Urothelium cell line (cell line): Measurements from ENCODE around the gene ANGPTL2.
A peak's percentile ranks its signal among the peaks of the same experiment; 100 is the strongest.
"Not testable (repeated sequence)": the region's sequence is repeated elsewhere in the genome, so short reads cannot be mapped to it uniquely, and the experiment has no call there.

Experiments used
- DNase-seq: peaks from one replicate; pipeline ENCODE4 v3.0.0; 2011; ENCODE audit warnings: low spot score, mixed read lengths
- FAIRE-seq: peaks from 2 replicates; lab custom pipeline; 2011; peaks lifted over from hg19 to GRCh38; lab: Jason Lieb, UNC

Gene ANGPTL2, protein sequence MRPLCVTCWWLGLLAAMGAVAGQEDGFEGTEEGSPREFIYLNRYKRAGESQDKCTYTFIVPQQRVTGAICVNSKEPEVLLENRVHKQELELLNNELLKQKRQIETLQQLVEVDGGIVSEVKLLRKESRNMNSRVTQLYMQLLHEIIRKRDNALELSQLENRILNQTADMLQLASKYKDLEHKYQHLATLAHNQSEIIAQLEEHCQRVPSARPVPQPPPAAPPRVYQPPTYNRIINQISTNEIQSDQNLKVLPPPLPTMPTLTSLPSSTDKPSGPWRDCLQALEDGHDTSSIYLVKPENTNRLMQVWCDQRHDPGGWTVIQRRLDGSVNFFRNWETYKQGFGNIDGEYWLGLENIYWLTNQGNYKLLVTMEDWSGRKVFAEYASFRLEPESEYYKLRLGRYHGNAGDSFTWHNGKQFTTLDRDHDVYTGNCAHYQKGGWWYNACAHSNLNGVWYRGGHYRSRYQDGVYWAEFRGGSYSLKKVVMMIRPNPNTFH

DNA sequence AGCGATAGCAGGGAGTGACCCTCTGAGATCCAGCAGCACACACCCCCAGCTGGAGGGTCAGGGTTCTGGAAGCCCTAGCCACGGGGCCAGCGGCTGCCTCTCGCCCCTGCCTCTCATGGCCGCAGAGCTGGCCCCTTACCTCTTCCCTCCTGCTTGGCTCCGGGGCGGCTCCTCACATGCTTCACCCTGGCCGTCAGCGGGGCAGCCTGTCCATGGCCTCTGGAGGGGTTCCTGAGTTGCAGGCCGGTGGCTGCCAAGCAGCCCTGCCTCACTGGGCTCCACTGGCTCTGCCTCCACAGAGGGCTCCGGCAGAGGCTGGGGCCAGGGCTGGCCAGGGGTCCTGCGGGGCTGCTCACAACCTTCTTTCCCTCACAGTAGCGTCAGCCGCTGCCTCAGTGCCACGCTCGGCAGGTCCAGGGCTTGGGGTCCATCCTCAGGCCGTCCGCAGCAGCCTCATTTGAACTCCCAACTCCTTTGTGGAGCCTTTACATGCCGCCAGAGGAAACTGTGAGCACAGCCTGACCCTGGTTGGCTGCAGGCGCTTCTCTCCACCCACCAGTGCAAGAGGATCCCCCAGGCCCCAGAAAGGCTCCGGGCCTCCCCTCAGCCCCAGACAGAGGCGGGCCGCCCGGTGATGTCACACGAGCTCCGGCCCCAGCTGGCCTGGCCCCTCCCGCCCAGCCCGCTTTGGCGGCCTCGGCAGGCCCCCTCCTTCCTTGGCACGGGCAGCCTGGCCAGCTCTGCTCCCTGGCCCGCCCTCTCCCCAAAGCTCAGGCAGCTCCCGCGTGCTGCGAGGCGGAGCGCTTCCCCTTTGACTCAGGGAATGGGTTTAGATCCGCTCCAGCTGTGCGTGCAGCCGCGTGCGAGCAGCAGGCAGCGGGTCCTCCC, at the start of gene ANGPTL2:
TSS of gene ANGPTL2 (minus strand) at position 460 of the 888 bp plus-strand sequence. CDS start 13,904 bp downstream, outside the sequence.
- FAIRE-seq: peak; percentile 71
- DNase-seq: peak; percentile 86

DNA sequence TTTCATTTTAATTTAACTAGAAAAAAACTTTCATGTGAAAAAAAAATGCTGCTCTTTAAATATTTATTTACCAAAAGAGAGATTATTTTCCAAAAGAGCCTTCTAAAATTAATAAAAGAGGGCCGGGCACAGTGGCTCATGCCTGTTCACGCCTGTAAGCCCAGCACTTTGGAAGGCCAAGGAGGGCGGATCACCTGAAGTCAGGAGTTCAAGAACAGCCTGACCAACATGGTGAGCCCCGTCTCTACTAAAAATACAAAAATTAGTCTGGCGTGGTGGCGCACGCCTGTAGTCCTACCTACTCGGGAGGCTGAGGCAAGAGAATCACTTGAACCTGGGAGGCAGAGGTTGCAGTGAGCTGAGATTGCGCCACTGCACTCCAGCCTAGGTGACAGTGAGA, 48.9 kb upstream of the ANGPTL2 start:
- not testable (repeated sequence) for FAIRE-seq, DNase-seq

DNA sequence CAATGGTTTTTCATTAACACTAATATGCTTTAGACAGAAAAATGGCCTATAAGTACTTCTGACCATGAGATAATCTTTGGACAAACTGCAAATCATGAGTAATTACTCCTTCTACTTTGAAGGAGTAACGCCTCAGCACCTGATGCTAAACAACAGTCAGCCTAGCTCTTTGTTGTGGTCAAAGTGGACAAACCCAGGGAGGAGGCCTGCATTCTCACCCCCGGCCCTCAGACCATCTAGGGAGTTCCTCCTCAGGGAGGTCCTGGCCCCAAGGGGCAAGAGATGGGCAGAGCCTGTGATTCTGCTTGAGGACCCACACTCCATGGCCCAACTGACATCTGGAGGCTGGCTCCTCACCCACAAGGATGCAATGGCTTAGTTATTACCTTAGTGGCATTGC, 48.2 kb upstream of the ANGPTL2 start:
- no peak for FAIRE-seq
- no peak for DNase-seq

DNA sequence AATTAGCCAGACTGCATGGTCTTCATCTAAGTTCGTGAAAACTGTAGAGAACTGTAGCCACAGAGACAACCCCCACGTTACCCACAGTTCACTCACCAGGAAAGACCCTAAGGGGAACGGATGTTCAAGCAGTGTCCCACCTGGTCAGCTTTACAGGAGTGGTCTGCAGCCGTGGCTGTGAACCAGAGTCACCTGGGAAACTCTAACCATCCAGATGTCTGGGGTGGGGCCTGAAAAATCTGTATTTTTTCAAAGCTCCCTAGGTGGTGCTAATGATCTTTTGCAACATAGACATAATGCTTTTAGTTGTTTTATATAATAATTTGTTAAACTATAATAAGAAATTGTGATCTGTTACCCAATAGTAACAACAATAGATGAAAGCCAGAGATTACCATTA, 47.7 kb upstream of the ANGPTL2 start:
- DNase-seq (no peak), FAIRE-seq (no peak)

DNA sequence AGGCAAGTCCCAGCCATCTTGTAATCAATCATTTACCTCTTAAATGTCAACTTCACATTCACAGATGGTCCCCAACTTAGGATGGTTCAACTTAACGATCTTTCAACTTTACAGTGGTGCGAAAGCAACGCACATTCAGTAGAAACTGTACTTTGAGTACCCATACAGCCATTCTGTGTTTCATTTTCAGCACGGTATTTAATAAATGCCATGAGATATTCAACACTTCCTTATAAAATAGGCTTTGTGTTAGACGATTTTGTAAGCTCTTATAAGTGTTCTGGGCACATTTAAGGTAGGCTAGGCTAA, 47.1 kb upstream of the ANGPTL2 start:
- no peak for DNase-seq
- no peak for FAIRE-seq

DNA sequence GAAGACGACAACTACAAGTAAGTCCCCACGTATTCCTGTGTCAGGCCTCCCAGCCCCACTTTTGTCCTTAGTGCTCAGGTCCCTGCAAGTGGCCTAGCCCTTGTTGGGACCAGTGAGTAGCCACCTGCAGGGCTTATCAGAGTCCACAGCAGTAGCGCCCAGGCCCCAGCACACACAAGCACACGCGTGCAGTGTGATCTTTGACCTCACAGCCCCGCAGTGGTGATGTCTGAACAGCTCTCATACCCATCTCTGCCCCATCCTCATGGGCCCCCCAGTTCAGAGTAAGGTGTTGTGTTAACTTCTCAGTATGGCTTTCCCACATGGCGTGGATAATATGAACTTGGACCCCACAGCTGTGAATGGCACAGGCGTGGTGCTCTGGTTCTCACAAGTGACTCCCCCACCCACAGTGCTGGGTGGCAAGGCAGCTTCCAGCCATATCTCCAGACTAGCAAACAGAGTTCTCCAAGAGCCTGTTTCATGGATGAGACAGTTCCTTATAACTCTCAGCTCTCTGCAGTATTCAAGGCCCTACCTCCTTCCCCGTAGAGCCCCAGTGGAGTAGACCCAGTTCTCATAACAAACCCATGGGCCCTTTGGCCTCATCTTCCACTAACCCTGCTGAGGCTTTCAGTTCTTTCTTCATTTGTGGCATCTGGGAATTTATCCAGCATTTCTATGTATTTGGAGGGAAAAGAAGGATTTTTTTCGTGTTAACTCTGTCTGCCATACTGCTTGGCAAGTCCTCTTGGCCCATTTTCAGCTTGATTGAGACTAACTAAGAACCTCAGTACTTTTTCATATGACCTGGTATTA, 46.5 kb upstream of the ANGPTL2 start:
- no peak for FAIRE-seq
- no peak for DNase-seq

DNA sequence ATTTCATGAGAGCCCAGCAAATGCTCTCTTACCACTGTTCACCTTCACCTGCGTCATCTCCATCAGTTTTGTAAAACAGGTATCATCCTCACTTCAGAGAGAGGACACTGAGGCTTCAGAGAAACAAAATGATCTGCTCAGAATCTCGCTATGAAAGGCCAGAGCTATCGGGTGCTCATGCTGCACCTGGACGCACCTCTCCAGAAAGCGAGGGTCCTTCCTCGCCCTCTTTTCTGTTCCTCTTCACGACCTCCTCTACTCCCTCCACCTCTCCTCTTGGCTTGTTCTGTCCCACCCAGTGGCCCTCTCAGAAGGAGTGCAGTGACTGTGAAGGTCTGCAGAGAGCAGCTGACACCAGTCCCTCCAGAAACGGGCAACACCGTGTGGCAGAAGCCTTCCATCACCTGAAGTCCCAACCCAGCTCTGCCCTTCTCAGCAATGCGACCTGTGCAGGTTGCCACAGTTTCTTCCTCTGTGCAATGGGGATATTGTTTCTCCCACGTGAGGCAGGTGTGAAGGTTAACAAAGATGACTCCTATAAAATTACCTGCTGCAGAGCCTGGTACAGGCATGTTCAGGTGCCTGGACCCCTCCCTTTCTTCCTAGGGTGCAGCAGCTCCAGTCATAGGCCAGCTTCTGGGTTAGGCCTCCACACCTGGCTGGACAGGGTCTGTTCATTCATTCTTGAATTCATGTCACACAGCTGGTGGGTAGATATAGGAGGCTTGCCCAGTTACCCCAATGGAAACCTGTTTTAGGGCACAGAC, 45.3 kb upstream of the ANGPTL2 start:
- no peak for DNase-seq
- no peak for FAIRE-seq

DNA sequence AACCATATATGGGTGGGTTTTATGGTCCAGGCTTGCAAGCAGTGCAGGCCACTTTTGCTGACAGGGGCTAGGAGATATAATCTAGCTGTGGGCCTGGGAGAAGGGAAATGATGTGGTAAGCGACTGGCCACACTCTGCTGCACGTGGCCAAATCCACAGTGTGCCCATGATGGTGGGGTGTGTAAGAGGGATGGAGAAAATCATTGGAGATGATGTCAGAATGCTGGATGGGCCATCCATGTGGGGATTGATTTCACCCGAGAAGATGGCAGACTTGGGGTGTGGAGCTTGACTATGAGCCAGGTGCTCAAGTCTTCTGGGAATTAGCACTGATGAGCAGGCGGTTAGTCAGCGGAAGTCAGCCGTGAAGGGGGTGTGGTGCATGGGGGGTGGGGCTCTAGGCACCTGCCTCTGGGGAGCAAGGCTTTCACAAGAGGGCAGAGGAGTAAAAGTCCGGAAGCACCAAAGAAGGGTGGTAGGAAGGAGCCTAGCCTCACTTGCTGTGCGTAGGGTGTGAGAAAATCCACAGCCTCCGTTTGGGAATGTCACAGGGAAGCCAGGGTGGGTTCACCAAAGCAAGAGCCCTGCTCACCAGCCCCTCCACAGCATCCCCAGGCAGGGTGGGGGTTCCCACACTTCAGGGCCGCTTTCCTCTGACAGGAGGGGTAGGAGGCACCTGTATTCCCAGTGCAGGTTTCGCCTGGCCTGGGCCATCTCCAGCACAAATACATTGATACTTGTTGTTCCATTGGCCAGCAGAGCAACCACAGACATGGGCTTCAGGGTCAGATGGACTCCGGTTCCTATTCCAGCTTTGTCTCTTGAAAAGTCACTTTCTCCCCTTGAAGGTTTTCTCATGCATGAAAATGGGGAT, 44.5 kb upstream of the ANGPTL2 start:
- FAIRE-seq (no peak), DNase-seq (peak; percentile 60)

DNA sequence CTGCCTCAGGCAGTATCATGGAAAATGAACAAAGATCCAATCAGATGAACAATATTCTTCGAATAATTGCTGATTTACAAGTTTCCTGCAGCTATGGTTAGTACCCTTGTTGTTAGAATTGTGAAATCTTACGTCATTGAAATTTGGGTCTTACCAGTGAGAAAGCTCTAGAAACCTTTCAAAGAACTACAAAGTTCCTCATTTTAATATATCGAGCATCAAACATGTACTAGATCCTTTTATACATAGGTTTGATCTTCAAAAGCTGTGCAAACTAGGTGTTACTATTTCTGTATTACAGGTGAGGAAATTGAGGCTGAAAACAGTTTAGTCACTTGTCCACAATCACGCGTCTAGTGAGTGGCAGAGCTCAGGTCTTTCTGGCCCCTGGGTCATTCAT, 43.7 kb upstream of the ANGPTL2 start:
- FAIRE-seq: no peak
- no peak for DNase-seq

DNA sequence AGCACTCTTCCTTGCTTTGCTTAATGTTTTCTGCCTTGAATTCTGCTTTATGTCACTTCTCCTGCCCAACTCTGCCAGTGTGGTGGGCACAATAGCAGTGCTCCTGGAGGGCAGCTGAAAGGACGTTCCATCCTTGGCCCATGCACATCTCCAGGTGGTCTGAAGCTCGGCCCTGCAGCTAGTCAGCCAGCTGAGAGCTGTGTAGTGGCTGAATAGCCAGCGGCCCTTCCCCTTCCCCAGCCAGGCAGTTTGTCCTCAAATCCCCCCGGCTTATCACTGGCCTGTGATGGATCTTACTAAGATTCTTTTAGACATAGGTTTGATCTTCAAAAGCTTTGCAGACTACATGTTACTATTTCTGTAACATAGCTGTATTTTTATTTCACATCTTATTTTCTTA, 42.7 kb upstream of the ANGPTL2 start:
- FAIRE-seq: no peak
- DNase-seq: no peak

DNA sequence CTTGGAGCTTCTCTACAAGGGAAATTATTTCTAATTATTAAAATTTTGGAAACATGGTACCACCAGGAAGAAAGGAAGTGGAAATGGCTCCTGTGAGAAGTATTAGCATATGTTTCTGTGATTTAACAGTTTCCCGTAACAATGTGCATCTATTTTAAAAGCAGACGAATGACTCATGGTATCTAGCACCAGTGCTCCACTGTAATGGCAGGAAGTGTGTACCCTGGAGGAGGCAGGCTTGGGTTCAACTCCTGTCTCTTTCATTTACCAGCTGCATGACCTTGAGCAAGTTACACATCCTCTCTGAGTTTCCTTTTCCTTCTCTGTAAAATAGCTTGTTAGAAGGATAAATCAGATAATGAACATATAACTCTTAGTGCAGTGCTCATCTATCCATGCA, 41.0 kb upstream of the ANGPTL2 start:
- no peak for FAIRE-seq
- DNase-seq: peak; percentile 51

DNA sequence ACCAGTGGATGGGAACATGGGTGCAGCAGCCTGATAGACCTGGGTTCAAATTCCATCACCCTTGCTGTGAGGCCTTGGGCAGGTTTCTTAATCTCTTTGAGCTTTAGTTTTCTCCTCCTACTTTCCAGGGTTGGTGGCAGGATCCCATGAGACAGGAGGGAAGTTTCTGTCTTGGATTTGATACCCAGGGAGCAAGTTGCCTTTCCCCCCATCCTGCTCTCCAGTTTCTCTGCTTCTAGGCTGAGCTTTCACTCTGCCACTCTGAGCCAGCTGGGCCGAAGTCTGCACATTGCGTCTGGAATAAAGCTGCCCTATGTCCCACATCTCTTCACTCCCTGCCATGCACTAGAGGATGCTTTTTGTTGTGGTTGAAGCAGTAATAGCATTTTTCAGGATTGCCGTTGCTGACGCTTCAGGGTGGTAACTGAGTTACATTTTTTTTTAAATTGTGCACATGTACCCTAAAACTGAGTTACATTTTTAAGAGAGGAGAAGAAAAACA, 40.5 kb upstream of the ANGPTL2 start:
- FAIRE-seq: no peak

DNA sequence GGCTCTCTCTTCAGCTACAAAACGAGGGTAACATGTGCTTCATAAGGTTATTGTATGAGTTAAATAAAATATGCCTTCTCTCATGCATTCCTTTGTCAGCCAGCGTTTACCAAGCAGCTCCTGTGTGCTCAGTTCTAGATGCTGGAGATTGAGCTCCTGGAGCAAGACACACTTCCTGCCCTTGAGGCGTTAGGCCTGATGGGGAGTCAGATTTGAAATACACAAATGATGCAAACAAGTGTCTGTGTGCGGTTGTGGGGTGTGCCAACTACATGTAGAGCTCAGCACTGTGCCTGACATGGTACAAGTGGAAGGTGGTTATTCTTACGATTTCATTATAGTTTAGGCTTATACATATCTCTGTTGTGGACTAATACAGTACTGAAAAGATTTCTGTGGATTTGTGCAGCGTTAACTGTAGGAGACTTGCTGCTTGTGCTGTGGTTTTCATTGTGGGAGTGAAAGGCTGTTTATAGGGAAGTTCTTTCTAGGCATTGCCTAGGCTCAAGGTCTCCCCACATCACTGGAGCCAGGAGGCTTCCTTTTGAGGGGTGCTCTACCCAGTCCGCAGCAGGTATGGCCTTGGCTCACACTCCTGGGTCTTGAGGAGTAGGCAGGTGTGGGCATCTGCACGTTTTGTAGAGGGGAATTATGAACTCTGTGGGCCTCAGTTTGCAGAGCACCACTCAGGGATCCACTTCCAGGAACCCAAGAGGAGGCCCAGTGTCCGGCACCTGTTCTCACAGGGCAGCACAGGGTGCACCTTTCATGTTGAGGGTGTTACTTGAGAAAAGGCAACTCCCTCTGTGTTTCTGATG, 39.8 kb upstream of the ANGPTL2 start:
- DNase-seq (no peak), FAIRE-seq (no peak)

More for the DNA sequence above, 40.5 kb upstream of the ANGPTL2 start:
- no peak for DNase-seq

DNA sequence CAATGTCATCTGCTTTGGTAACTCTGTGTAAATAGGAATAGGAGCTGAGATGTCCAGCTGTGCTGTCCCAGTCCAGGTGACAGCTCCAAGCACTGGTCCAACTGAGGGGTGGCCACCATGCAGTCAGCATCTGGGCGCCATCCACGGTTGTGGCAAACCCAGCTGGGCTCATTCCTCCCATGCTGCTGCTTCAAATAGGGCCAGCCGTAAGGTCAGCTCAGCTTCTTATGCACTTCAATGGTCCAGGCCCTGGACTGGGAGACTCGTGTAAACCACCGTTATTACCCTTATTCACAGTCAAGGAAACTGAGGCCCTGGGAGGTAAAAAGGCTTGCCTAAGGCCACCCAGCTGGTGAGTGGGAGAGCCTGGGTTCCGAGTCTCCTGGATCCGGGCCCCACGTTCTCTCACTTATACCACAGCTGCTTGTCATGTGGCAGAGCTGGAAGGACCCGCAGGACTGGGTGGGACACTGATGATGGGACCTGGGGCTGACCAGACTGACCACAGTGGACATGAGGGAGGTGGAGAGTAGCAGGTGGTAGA, 38.7 kb upstream of the ANGPTL2 start:
- DNase-seq: no peak
- no peak for FAIRE-seq

DNA sequence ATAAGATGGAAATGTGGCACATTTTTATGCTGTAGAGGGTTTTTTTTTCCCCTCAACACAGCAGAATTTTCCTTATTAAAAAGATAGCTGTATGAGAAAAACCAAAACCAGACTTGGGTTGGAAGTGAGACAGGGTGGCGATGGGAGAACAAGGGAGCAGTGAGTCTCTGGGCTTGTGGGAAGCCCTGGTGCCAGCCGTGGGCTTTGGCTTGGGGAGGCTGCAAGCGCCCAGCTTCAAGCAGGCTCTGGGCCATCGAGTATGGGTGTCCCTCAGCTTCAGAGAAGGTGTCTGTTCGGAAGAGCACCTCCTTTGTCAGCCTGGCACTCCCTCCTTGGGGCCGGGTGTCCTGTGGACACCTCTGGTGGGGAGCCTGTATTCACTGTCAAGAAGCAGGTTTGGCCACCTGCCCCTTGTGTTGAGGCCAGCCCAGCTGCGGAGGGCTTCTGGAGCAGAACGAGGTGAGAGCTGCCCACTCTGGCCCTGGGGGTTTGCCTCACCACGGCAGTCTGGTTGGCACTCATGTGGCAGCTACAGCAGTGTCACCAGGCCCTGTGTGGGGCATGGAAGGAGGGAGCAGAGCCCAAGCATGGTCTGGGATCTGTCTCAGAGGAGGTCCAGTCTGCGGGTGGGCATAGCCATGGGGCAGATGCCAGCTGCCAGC, 37.6 kb upstream of the ANGPTL2 start:
- DNase-seq: no peak
- no peak for FAIRE-seq

DNA sequence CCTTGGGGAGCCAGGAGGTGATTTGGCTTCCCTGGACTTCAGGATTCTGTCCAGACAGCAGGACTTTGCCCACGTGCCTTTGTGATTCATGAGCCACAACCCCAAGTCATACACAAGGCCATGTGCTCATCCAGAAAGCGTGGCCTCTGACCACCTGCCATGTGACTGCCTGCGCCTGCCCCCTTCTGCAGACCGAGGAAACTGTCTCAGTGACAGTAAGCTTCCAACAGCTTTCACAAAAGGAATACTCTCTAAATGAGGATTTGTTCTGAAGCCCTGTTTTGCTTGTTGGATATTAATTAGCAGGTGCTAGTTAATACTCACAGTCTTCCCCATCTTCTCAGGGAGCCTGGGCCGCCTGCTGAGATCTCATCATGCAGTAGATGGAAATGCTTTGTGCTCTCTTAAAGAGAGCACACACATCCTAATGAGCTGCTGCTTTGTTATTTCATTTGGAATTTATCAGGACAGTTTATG, 36.9 kb upstream of the ANGPTL2 start:
- FAIRE-seq (no peak), DNase-seq (peak; percentile 60)

DNA sequence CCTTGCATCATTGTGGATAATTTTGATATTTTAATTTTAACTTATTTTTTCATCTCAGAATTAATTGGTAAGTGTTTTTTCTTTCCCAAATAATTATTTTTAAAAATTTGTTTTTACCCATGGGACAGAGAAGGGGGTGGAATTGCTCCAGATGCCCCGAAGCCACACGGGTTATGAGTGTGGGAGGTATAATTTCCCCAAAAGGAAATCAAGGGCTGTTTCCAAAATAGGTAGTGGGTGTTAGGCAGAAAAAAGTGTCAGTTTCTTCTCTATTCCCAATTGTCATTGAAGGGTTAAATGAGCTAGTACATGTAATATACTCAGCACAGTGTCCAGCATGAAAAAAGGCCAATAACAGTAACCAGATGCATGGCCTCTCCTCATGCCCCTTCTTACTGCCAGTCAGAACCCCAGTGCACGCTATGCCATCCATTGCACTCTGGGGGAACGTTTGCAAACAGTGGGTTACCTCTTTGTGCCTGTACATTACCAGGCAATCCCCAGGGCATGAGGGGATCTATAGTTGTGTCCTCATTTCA, 36.4 kb upstream of the ANGPTL2 start:
- DNase-seq (no peak), FAIRE-seq (no peak)
